H9 (cell line): ENCODE results near the gene MAD1L1. TPM values are rescaled to one million over a fixed set of nuclear protein-coding genes. Genes with fewer than 3 reads are reported as not detected.

Experiments
- DNase-seq: peaks from one replicate; pipeline ENCODE4 v3.0.0-alpha.2; 2017
- H2AFZ ChIP-seq: one replicate; pipeline ENCODE4 v1.6.1; 2013; ENCODE audit warnings: mild to moderate bottlenecking, low read length, control low read depth, moderate library complexity
- H2AK5ac ChIP-seq: 2 replicates; pipeline ENCODE4 v1.6.1; 2013; ENCODE audit warnings: low read length, control low read depth, mixed read lengths; ENCODE audit not compliant: insufficient read length
- H2BK120ac ChIP-seq: one replicate; pipeline ENCODE4 v1.6.1; 2013; ENCODE audit warnings: low read depth, mild to moderate bottlenecking, low read length, control low read depth, inconsistent platforms; ENCODE audit not compliant: poor library complexity, severe bottlenecking
- H2BK12ac ChIP-seq: 2 replicates; pipeline ENCODE4 v1.6.1; 2013; ENCODE audit warnings: low read length, control low read depth, mixed read lengths, low read depth; ENCODE audit not compliant: insufficient read length
- H2BK15ac ChIP-seq: 2 replicates; pipeline ENCODE4 v1.6.1; 2013; ENCODE audit warnings: low read depth, low read length, control low read depth
- H2BK20ac ChIP-seq: one replicate; pipeline ENCODE4 v1.6.1; 2013; ENCODE audit warnings: low read depth, mild to moderate bottlenecking, low read length, control low read depth, inconsistent platforms; ENCODE audit not compliant: poor library complexity, severe bottlenecking
- H2BK5ac ChIP-seq: 2 replicates; pipeline ENCODE4 v1.6.1; 2013; ENCODE audit warnings: low read length, control low read depth, mixed read lengths; ENCODE audit not compliant: insufficient read length
- H3K14ac ChIP-seq: 2 replicates; pipeline ENCODE4 v1.6.1; 2013; ENCODE audit warnings: low read length, control low read depth; ENCODE audit not compliant: insufficient read depth
- H3K18ac ChIP-seq: 2 replicates; pipeline ENCODE4 v1.6.1; 2013; ENCODE audit warnings: low read depth, mild to moderate bottlenecking, mixed read lengths, low read length, control low read depth; ENCODE audit not compliant: insufficient read length
- H3K23ac ChIP-seq: 2 replicates; pipeline ENCODE4 v1.6.1; 2013; ENCODE audit warnings: low read length, control low read depth, mixed read lengths, low read depth; ENCODE audit not compliant: insufficient read length
- H3K23me2 ChIP-seq: 2 replicates; pipeline ENCODE4 v1.6.1; 2013; ENCODE audit warnings: low read depth, mild to moderate bottlenecking, mixed read lengths, low read length, control low read depth; ENCODE audit not compliant: insufficient read length, poor library complexity, severe bottlenecking
- H3K27ac ChIP-seq: 2 replicates; pipeline ENCODE4 v1.5.1; 2013; ENCODE audit warnings: low read length, control low read depth, mixed read lengths, low read depth; ENCODE audit not compliant: insufficient read length
- H3K27me3 ChIP-seq: 2 replicates; pipeline ENCODE4 v1.6.1; 2013; ENCODE audit warnings: low read length, control low read depth, inconsistent platforms; ENCODE audit not compliant: insufficient read depth
- H3K4ac ChIP-seq: 2 replicates; pipeline ENCODE4 v1.6.1; 2013; ENCODE audit warnings: low read depth, mild to moderate bottlenecking, control low read depth, inconsistent platforms, low read length, moderate library complexity
- H3K4me1 ChIP-seq: 2 replicates; pipeline ENCODE4 v1.6.1; 2013; ENCODE audit warnings: low read length, control low read depth, inconsistent platforms; ENCODE audit not compliant: insufficient read depth
- H3K4me2 ChIP-seq: 2 replicates; pipeline ENCODE4 v1.6.1; 2013; ENCODE audit warnings: low read length, control low read depth, mixed read lengths; ENCODE audit not compliant: insufficient read length, insufficient read depth
- H3K56ac ChIP-seq: 2 replicates; pipeline ENCODE4 v1.6.1; 2013; ENCODE audit warnings: low read depth, mild to moderate bottlenecking, mixed read lengths, low read length, control low read depth; ENCODE audit not compliant: insufficient read length
- H3K79me1 ChIP-seq: 2 replicates; pipeline ENCODE4 v1.6.1; 2013; ENCODE audit warnings: low read depth, mild to moderate bottlenecking, moderate library complexity, low read length, control low read depth, inconsistent platforms; ENCODE audit not compliant: insufficient read depth, poor library complexity, severe bottlenecking
- H3K79me2 ChIP-seq: 2 replicates; pipeline ENCODE4 v1.6.1; 2013; ENCODE audit warnings: low read length, control low read depth, inconsistent platforms; ENCODE audit not compliant: insufficient read depth
- H3K9ac ChIP-seq: 2 replicates; pipeline ENCODE4 v1.6.1; 2013; ENCODE audit warnings: low read length, control low read depth, mixed read lengths; ENCODE audit not compliant: insufficient read length; ENCODE audit errors: extremely low read depth
- H3K9me3 ChIP-seq: one replicate; pipeline ENCODE4 v1.6.1; 2013; ENCODE audit warnings: low read depth, low read length, inconsistent platforms; ENCODE audit not compliant: control insufficient read depth
- H3T11ph ChIP-seq: one replicate; pipeline ENCODE4 v1.6.1; 2013; ENCODE audit warnings: mild to moderate bottlenecking, low read length, control low read depth, inconsistent platforms
- H4K20me1 ChIP-seq: one replicate; pipeline ENCODE4 v1.6.1; 2013; ENCODE audit not compliant: control insufficient read depth, insufficient read length, insufficient read depth
- H4K5ac ChIP-seq: 2 replicates; pipeline ENCODE4 v1.6.1; 2013; ENCODE audit warnings: low read depth, mild to moderate bottlenecking, mixed read lengths, low read length, control low read depth; ENCODE audit not compliant: insufficient read length
- H4K8ac ChIP-seq: replicated peaks from 2 replicates; pipeline ENCODE4 v1.6.1; 2013; ENCODE audit warnings: low read length, control low read depth, mixed read lengths, low read depth; ENCODE audit not compliant: insufficient read length
- H4K91ac ChIP-seq: 2 replicates; pipeline ENCODE4 v1.6.1; 2013; ENCODE audit warnings: low read depth, mild to moderate bottlenecking, moderate library complexity, mixed read lengths, low read length, control low read depth; ENCODE audit not compliant: insufficient read length
- H3K27ac Mint-ChIP-seq, 3 experiments: 2 replicates in 2 of 3; 3 replicates in 1 of 3; pipeline ENCODE4 v1.8.0; 2020 to 2021; ENCODE audit warnings: mixed read lengths in 3 of 3, mild to moderate bottlenecking in 1 of 3, moderate library complexity in 1 of 3
- H3K27me3 Mint-ChIP-seq: 2 replicates; pipeline ENCODE4 v1.8.0; 2021; ENCODE audit warnings: low read depth, mild to moderate bottlenecking, moderate library complexity, mixed read lengths
- H3K36me3 Mint-ChIP-seq, 3 experiments: 2 replicates in 2 of 3; 3 replicates in 1 of 3; pipeline ENCODE4 v1.8.0; 2020 to 2021; ENCODE audit warnings: low read depth in 3 of 3, mixed read lengths in 3 of 3; ENCODE audit not compliant: insufficient read depth in 1 of 3
- H3K4me1 Mint-ChIP-seq, 2 experiments: 2 replicates each; pipeline ENCODE4 v1.8.0; 2020; ENCODE audit warnings: mixed read lengths in 2 of 2
- H3K4me3 Mint-ChIP-seq, 2 experiments: 2 replicates in 1 of 2; 3 replicates in 1 of 2; pipeline ENCODE4 v1.8.0; 2020 to 2021; ENCODE audit warnings: mild to moderate bottlenecking in 2 of 2, mixed read lengths in 2 of 2, moderate library complexity in 1 of 2
- H3K9me3 Mint-ChIP-seq, 2 experiments: 2 replicates in 1 of 2; 3 replicates in 1 of 2; pipeline ENCODE4 v1.8.0; 2020; ENCODE audit warnings: mild to moderate bottlenecking in 2 of 2, mixed read lengths in 2 of 2, moderate library complexity in 1 of 2
- WGBS: extraction: QIAGEN DNeasy Blood & Tissue Kit; methylation state at CpG from one replicate; pipeline ENCODE4 v1.1.7; 2013; ENCODE audit warnings: missing lambda C conversion rate, low lambda C conversion rate, mixed read lengths; ENCODE audit not compliant: insufficient read length; ENCODE audit errors: extremely low coverage; 5-methylcytosine and 5-hydroxymethylcytosine counted together
- total RNA-seq: library from RNA; stranded (reverse); gene quantifications from 2 replicates; pipeline ENCODE4 v1.2.1, GENCODE V29; 2021
- TF ChIP-seq, protein P1 (sequence below): fragments of 200-600 bp; sonication (generic); conservative IDR thresholded peaks from 3 replicates; pipeline ENCODE4 v1.8.0; 2021; ENCODE audit warnings: antibody characterized with exemption, mild to moderate bottlenecking

The MAD1L1 gene
- total RNA-seq, 1 experiment from 2014 or later = 39.0 TPM

DNA sequence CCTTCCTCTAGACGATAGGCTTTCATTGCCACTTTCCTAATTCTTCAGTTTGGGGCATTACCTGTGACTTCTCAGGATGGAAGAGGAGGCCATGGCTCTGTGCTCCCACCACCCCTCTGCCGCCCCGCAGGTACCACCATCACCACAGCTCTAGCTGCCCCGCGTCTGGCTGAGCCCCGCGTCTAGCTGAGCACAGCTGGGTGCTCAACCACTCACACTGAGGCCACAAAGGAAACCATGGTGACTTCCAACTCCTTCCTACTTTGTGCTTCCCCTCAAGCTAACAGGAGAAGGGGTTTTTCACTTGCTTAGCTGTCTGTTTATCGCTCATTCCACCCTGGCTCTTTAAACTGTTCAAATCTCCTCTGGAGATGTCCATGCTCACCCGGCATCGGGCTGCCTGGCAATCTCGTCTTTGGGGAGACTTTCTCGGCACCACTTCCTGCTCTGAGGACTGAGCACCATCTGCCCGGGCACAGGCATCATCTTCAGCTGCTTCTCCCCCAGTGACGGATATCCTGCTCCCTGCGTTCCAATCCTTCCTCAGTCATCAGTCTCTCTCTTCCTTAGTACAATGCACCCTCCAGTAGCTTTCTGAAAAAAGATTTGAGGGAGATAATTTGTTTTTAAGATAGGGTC is 59.4 kb downstream of the MAD1L1 start:
- Histone ChIP-seq H3K56ac (no peak overlapping the region), H2BK15ac (no peak overlapping the region), H3K14ac (no peak overlapping the region), H3K4ac (no peak overlapping the region), H3K4me1 (no peaks in the 10 kb centered on the region), H3K9ac (no peak overlapping the region), H4K91ac (no peak overlapping the region), H4K8ac (no peak overlapping the region), H3T11ph (no peak overlapping the region), H3K9me3 (no peaks in the 10 kb centered on the region), H4K20me1 (no peaks in the 10 kb centered on the region), H3K23ac (no peak overlapping the region), H2BK12ac (no peak overlapping the region), H3K79me1 (no peaks in the 10 kb centered on the region), H2BK5ac (no peak overlapping the region), H3K79me2 (no peaks in the 10 kb centered on the region), H2BK20ac (no peak overlapping the region), H3K27me3 (no peaks in the 10 kb centered on the region), H3K23me2 (no peaks in the 10 kb centered on the region), H2AK5ac (no peak overlapping the region), H3K4me2 (no peak overlapping the region), H3K27ac (no peak overlapping the region), H3K18ac (no peak overlapping the region), H4K5ac (no peak overlapping the region), H2AFZ (no peak overlapping the region), H2BK120ac (no peak overlapping the region)
- Mint-ChIP-seq H3K4me1 (peaks cover 19 to 28% of the 10 kb centered on the region in 2 experiments), H3K27me3 (no peaks in the 10 kb centered on the region), H3K36me3 (peaks cover 5 to 36% (median 23%) of the 10 kb centered on the region in 3 experiments; a peak in 6 of 7 replicates), H3K27ac (peak overlapping the region; percentile 2 to 76 (median 59); a peak in 5 of 7 replicates), H3K4me3 (no peak overlapping the region), H3K9me3 (no peaks in the 10 kb centered on the region)
- no peak for DNase-seq
- no CpG with 5 or more reads among the region's 15 CpGs for WGBS
- TF ChIP-seq, protein P1, sequence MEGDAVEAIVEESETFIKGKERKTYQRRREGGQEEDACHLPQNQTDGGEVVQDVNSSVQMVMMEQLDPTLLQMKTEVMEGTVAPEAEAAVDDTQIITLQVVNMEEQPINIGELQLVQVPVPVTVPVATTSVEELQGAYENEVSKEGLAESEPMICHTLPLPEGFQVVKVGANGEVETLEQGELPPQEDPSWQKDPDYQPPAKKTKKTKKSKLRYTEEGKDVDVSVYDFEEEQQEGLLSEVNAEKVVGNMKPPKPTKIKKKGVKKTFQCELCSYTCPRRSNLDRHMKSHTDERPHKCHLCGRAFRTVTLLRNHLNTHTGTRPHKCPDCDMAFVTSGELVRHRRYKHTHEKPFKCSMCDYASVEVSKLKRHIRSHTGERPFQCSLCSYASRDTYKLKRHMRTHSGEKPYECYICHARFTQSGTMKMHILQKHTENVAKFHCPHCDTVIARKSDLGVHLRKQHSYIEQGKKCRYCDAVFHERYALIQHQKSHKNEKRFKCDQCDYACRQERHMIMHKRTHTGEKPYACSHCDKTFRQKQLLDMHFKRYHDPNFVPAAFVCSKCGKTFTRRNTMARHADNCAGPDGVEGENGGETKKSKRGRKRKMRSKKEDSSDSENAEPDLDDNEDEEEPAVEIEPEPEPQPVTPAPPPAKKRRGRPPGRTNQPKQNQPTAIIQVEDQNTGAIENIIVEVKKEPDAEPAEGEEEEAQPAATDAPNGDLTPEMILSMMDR = no peak
